Hepatocyte (in vitro differentiated cells): ENCODE measurements around the gene YIF1B. TPM values are rescaled to one million over a fixed set of nuclear protein-coding genes. Genes with fewer than 3 reads are reported as not detected.

ENCODE experiments used
- DNase-seq: peaks from one replicate; pipeline ENCODE4 v3.0.0-alpha.2; 2016; ENCODE audit warnings: low spot score
- H2AFZ ChIP-seq: fragments of 200-600 bp; sonication (generic); 2 replicates; pipeline ENCODE4 v1.6.0; 2016; ENCODE audit warnings: antibody characterized with exemption, mild to moderate bottlenecking
- H3K27ac ChIP-seq: fragments of 200-600 bp; sonication (generic); 2 replicates; pipeline ENCODE4 v1.5.1; 2016; ENCODE audit warnings: mild to moderate bottlenecking
- H3K27me3 ChIP-seq: fragments of 200-600 bp; sonication (generic); 2 replicates; pipeline ENCODE4 v1.6.1; 2016
- H3K36me3 ChIP-seq: fragments of 200-600 bp; sonication (generic); replicated peaks from 2 replicates; pipeline ENCODE4 v1.5.1; 2016; ENCODE audit warnings: low read depth; ENCODE audit not compliant: insufficient read depth
- H3K4me1 ChIP-seq: fragments of 200-600 bp; sonication (generic); 2 replicates; pipeline ENCODE4 v1.5.1; 2016; ENCODE audit warnings: mild to moderate bottlenecking, moderate library complexity; ENCODE audit not compliant: insufficient read depth
- H3K4me2 ChIP-seq: fragments of 200-600 bp; sonication (generic); 2 replicates; pipeline ENCODE4 v1.6.0; 2016
- H3K4me3 ChIP-seq: fragments of 200-600 bp; sonication (generic); 2 replicates; pipeline ENCODE4 v1.5.1; 2016; ENCODE audit warnings: mild to moderate bottlenecking
- H3K79me2 ChIP-seq: fragments of 200-600 bp; sonication (generic); 2 replicates; pipeline ENCODE4 v1.6.0; 2017; ENCODE audit warnings: mild to moderate bottlenecking
- H3K9me2 ChIP-seq: fragments of 200-600 bp; sonication (generic); replicated peaks from 2 replicates; pipeline ENCODE4 v1.6.0; 2017; ENCODE audit warnings: mild to moderate bottlenecking; ENCODE audit not compliant: insufficient read depth
- H3K9me3 ChIP-seq: fragments of 200-600 bp; sonication (generic); 2 replicates; pipeline ENCODE4 v1.5.1; 2016; ENCODE audit warnings: low read depth, mild to moderate bottlenecking
- H4K20me1 ChIP-seq: fragments of 200-600 bp; sonication (generic); 2 replicates; pipeline ENCODE4 v1.6.0; 2016; ENCODE audit warnings: mild to moderate bottlenecking; ENCODE audit not compliant: insufficient read depth, poor library complexity, severe bottlenecking
- CTCF ChIP-seq: fragments of 200-600 bp; sonication (generic); IDR thresholded peaks from 2 replicates; pipeline ENCODE4 v1.5.1; 2016; ENCODE audit warnings: antibody characterized with exemption, mild to moderate bottlenecking; ENCODE audit not compliant: poor library complexity
- EZH2 ChIP-seq: fragments of 200-600 bp; sonication (generic); IDR thresholded peaks from 2 replicates; pipeline ENCODE4 v1.6.1; 2016; ENCODE audit warnings: antibody characterized with exemption, mild to moderate bottlenecking, borderline replicate concordance
- EZH2phosphoT487 ChIP-seq: fragments of 200-600 bp; sonication (generic); IDR thresholded peaks from one replicate; pipeline ENCODE4 v1.6.1; 2018; ENCODE audit warnings: antibody characterized with exemption, mild to moderate bottlenecking, low read depth, moderate library complexity; ENCODE audit not compliant: unreplicated experiment, severe bottlenecking
- WGBS: methylation state at CpG from one replicate; pipeline ENCODE4 v1.1.6; 2016; ENCODE audit warnings: low lambda C conversion rate; ENCODE audit errors: missing lambda C conversion rate; 5-methylcytosine and 5-hydroxymethylcytosine counted together
- polyA plus RNA-seq: library from polyadenylated mRNA; unstranded; fragments of >200 nt; fragmentation: Nextera tagmentation; extraction: Ambion mirVana; gene quantifications from 2 replicates; pipeline ENCODE4 v1.2.1, GENCODE V29; 2016
- total RNA-seq: library from RNA; depleted of rRNA; stranded (reverse); fragments of >200 nt; gene quantifications from 2 replicates; pipeline ENCODE4 v1.2.3, GENCODE V29; 2014

Gene YIF1B
- total and polyA plus RNA-seq, 2 experiments from 2014 or later = 50.0 to 105 TPM

- Histone ChIP-seq H3K27me3 (no peaks in the 10 kb centered on the region), H2AFZ (no peak overlapping the region), H3K4me3 (no peak overlapping the region), H3K79me2 (peaks cover 89% of the 10 kb centered on the region), H3K9me3 (no peaks in the 10 kb centered on the region), H3K27ac (no peak overlapping the region), H4K20me1 (peaks cover 57% of the 10 kb centered on the region), H3K4me1 (peaks cover 19% of the 10 kb centered on the region), H3K9me2 (no peaks in the 10 kb centered on the region), H3K4me2 (no peak overlapping the region), H3K36me3 (no peaks in the 10 kb centered on the region)
- 76% methylated on average over 7 of the region's 7 CpGs for WGBS
- no peak for DNase-seq
- TF ChIP-seq CTCF (no peak), EZH2 (no peak)
Observed at GRCh38 chr19:38281811-38282566, 33.8 kb downstream of the YIF1B start.

GRCh38 chr19:38280030-38280921 lies 35.5 kb downstream of the YIF1B start:
- Histone ChIP-seq H2AFZ (no peak overlapping the region), H3K4me3 (no peak overlapping the region), H3K9me3 (no peaks in the 10 kb centered on the region), H3K27me3 (no peaks in the 10 kb centered on the region), H3K9me2 (no peaks in the 10 kb centered on the region), H3K27ac (peak overlapping the region; percentile 9), H4K20me1 (peaks cover 59% of the 10 kb centered on the region), H3K4me1 (peaks cover 22% of the 10 kb centered on the region), H3K4me2 (no peak overlapping the region), H3K36me3 (no peaks in the 10 kb centered on the region), H3K79me2 (peaks cover 96% of the 10 kb centered on the region)
- DNase-seq = no peak
- 86% methylated on average over 17 of the region's 17 CpGs for WGBS
- TF ChIP-seq EZH2phosphoT487 (no peak), CTCF (no peak), EZH2 (no peak)

- no peaks in the 10 kb centered on the region for H3K9me2 ChIP-seq
- no peak overlapping the region for H3K4me3 ChIP-seq
- H4K20me1 ChIP-seq = peaks cover 59% of the 10 kb centered on the region
- peaks cover 22% of the 10 kb centered on the region for H3K4me1 ChIP-seq
- DNase-seq = no peak
- no peaks in the 10 kb centered on the region for H3K27me3 ChIP-seq
- WGBS = 77% methylated on average over 2 of the region's 2 CpGs
- no peaks in the 10 kb centered on the region for H3K36me3 ChIP-seq
- H3K4me2 ChIP-seq = no peak overlapping the region
- no peaks in the 10 kb centered on the region for H3K9me3 ChIP-seq
- H3K27ac ChIP-seq = peak overlapping the region; percentile 39
- peaks cover 96% of the 10 kb centered on the region for H3K79me2 ChIP-seq
- no peak for TF ChIP-seq EZH2phosphoT487
- no peak for TF ChIP-seq CTCF
- TF ChIP-seq EZH2 = no peak
- no peak overlapping the region for H2AFZ ChIP-seq
Observed at GRCh38 chr19:38278751-38279150, 37.0 kb downstream of the YIF1B start.
